Measurements from ENCODE around the gene SLC35B4.

- TF ChIP-seq CTCF (IDR thresholded peaks at IDR 0.05 in 2 of 3, conservative IDR thresholded peaks at IDR 0.05 in 1 of 3; ENCODE audit: borderline replicate concordance in 1 of 3, insufficient read depth in 1 of 3, low read depth in 2 of 3, low read length in 2 of 3), result no peak
- TF ChIP-seq MAX (IDR thresholded peaks at IDR 0.05), result no peak
- TF ChIP-seq YY1 (IDR thresholded peaks at IDR 0.05; ENCODE audit: extremely low read depth, insufficient replicate concordance, low read depth, low read length), result no peak
- no peak for TF ChIP-seq EZH2 (IDR thresholded peaks at IDR 0.05)
- no peak for TF ChIP-seq REST (IDR thresholded peaks at IDR 0.05; ENCODE audit: low read depth)
- no peak for TF ChIP-seq SRF (IDR thresholded peaks at IDR 0.05; ENCODE audit: low read depth)
- no peak for TF ChIP-seq POLR2AphosphoS5 (IDR thresholded peaks at IDR 0.05; ENCODE audit: low read depth, low read length)
- TF ChIP-seq CBX3 (IDR thresholded peaks at IDR 0.05; ENCODE audit: low read depth), result no peak
- TF ChIP-seq RAD21 (IDR thresholded peaks at IDR 0.05; ENCODE audit: low read depth), result no peak
- TF ChIP-seq ATF3 (IDR thresholded peaks at IDR 0.05), result no peak
These were observed 37.4 kb downstream of the SLC35B4 start for GRCh38 chr7:134279336-134279735.

All from HCT116 (cell line).